Choroid plexus epithelial cell (primary cell): ENCODE measurements around the gene CSE1L.
"Not testable (repeated sequence)": the region's sequence is repeated elsewhere in the genome, so short reads cannot be mapped to it uniquely, and the experiment has no call there.

Experiments used
- DNase-seq: peaks from one replicate; pipeline ENCODE4 v3.0.0-alpha.2; 2010; ENCODE audit warnings: low read depth
- H3K4me3 ChIP-seq: 2 replicates; pipeline ENCODE4 v1.5.1; 2011; ENCODE audit warnings: low read depth, mild to moderate bottlenecking, control low read depth, low read length, moderate library complexity
- CTCF ChIP-seq: conservative IDR thresholded peaks from 2 replicates; pipeline ENCODE4 v1.5.1; 2011; ENCODE audit warnings: low read depth, mild to moderate bottlenecking, control low read depth, inconsistent platforms, low read length, moderate library complexity

The CSE1L gene

GRCh38 chr20:49074521-49074920 lies 28.4 kb downstream of the CSE1L start:
- no peak for TF ChIP-seq CTCF
- no peak for DNase-seq
- no peak overlapping the region for H3K4me3 ChIP-seq

GRCh38 chr20:49078310-49078709 lies 32.2 kb downstream of the CSE1L start:
- H3K4me3 ChIP-seq = no peak overlapping the region
- DNase-seq = no peak
- TF ChIP-seq CTCF = no peak

GRCh38 chr20:49082295-49082694 lies 36.2 kb downstream of the CSE1L start:
- DNase-seq, H3K4me3 ChIP-seq: not testable (repeated sequence)

DNA sequence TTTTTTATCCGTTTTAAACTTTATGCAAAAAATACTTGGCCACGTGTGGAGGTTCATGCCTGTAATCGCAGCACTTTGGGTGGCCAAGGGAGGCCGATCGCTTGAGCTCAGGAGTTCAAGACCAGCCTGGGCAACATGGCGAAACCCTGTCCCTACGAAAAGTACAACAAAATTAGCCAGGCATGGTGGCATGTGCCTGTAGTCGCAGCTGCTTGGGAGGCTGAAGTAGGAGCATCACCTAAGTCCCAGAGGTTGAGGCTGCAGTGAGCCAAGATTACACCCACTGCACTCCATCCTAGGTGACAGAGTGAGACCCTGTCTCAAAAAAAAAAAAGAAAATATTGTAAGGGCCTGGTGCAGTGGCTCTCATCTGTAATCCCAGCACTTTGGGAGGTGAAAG lies 45.0 kb downstream of the CSE1L start:
- no peak overlapping the region for H3K4me3 ChIP-seq
- TF ChIP-seq CTCF = no peak
- no peak for DNase-seq

GRCh38 chr20:49091762-49092161 lies 45.6 kb downstream of the CSE1L start:
- DNase-seq = no peak
- no peak for TF ChIP-seq CTCF
- H3K4me3 ChIP-seq = no peak overlapping the region

GRCh38 chr20:49096203-49096730 lies 50.2 kb downstream of the CSE1L start:
- TF ChIP-seq CTCF = no peak
- no peak overlapping the region for H3K4me3 ChIP-seq
- DNase-seq = no peak

- DNase-seq = no peak
- TF ChIP-seq CTCF = no peak
- no peak overlapping the region for H3K4me3 ChIP-seq
Measured at GRCh38 chr20:49097159-49097558, 51.0 kb downstream of the CSE1L start.

DNA sequence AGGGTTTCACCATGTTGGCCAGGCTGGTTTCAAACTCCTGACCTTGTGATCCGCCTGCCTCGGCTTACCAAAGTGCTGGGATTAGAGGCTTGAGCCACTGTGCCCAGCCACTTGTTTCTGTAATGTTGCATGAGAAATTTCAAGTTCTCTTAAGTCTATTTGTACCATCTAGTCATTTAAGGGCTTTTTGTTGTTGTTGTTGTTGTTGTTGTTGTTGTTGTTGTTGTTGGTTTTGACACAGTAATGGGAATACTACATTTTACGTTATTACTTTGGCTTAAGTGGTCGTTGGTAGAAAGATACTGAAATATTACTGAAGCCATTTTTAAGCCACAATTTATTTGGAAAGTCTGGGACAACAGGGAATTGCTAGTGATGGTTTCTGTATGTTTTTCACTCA lies 52.0 kb downstream of the CSE1L start:
- no peak overlapping the region for H3K4me3 ChIP-seq
- DNase-seq = no peak
- TF ChIP-seq CTCF = no peak
